Measurements from ENCODE around the gene VEZT.

DNA sequence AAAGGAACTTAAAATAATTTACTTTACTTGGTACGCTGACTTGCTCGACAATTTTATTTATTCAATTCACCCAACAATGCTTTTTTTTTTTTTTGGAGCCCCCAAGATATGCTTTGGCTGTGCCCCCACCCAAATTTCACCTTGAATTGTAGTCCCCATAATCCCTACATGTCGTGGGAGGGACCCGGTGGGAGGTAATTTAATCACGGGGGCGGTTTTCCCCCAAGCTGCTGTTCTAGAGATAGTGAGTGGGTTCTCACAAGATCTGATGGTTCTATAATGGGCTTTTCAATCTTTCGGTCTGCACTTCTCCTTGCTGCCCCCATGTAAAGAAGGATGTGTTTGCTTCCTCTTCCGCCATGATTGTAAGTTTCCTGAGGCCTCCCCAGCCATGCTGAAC, 10.7 kb upstream of the VEZT start:
- TF ChIP-seq, protein P1, sequence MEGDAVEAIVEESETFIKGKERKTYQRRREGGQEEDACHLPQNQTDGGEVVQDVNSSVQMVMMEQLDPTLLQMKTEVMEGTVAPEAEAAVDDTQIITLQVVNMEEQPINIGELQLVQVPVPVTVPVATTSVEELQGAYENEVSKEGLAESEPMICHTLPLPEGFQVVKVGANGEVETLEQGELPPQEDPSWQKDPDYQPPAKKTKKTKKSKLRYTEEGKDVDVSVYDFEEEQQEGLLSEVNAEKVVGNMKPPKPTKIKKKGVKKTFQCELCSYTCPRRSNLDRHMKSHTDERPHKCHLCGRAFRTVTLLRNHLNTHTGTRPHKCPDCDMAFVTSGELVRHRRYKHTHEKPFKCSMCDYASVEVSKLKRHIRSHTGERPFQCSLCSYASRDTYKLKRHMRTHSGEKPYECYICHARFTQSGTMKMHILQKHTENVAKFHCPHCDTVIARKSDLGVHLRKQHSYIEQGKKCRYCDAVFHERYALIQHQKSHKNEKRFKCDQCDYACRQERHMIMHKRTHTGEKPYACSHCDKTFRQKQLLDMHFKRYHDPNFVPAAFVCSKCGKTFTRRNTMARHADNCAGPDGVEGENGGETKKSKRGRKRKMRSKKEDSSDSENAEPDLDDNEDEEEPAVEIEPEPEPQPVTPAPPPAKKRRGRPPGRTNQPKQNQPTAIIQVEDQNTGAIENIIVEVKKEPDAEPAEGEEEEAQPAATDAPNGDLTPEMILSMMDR (IDR thresholded peaks at IDR 0.05) = no peak
- no peak for TF ChIP-seq POLR2A (IDR thresholded peaks at IDR 0.05)
